ENCODE results near the gene SDK1.

DNA sequence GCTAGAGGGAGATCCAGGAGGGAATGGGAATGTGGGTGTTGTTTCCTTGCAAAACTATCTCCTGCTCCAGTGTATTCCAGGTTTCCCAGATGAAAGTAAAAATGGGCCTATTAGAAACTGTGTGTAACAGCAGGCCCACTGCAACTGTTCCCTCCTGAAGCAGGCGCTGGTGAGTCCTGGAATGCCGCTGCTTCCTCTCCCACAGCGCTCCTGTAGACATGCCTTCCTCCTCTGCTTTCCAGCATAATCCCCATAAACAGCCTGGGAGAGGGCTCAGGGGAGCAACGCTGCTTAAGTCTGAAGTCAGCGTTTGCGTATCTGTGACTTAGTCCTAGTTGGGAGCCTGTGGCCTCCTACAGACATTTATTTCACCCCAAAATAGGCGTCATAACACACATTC lies 830.0 kb downstream of the SDK1 start:
- TF ChIP-seq POLR2A (IDR thresholded peaks at IDR 0.05) (no peak), EP300 (IDR thresholded peaks at IDR 0.05) (no peak)
- TF ChIP-seq, protein P1, sequence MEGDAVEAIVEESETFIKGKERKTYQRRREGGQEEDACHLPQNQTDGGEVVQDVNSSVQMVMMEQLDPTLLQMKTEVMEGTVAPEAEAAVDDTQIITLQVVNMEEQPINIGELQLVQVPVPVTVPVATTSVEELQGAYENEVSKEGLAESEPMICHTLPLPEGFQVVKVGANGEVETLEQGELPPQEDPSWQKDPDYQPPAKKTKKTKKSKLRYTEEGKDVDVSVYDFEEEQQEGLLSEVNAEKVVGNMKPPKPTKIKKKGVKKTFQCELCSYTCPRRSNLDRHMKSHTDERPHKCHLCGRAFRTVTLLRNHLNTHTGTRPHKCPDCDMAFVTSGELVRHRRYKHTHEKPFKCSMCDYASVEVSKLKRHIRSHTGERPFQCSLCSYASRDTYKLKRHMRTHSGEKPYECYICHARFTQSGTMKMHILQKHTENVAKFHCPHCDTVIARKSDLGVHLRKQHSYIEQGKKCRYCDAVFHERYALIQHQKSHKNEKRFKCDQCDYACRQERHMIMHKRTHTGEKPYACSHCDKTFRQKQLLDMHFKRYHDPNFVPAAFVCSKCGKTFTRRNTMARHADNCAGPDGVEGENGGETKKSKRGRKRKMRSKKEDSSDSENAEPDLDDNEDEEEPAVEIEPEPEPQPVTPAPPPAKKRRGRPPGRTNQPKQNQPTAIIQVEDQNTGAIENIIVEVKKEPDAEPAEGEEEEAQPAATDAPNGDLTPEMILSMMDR (IDR thresholded peaks at IDR 0.05), result no peak
